Thyroid gland (tissue), 4 donors: Measurements from ENCODE around the gene TOMM7. TPM values are rescaled to one million over a fixed set of nuclear protein-coding genes. Genes with fewer than 3 reads are reported as not detected.
"Not testable (repeated sequence)": the region's sequence is repeated elsewhere in the genome, so short reads cannot be mapped to it uniquely, and the experiment has no call there.

ENCODE experiments used
- DNase-seq, 2 donors: peaks; one replicate each; pipeline ENCODE4 v3.0.0-alpha.2; 2019
- H3K27ac ChIP-seq, 3 donors: fragments of 200-600 bp; sonication (generic); 1 replicate in 2 of 3; 2 replicates in 1 of 3; pipeline ENCODE4 v1.5.1; 2016 to 2019; ENCODE audit warnings: mild to moderate bottlenecking in 1 of 3, moderate library complexity in 1 of 3
- H3K27me3 ChIP-seq: fragments of 200-600 bp; sonication (generic); one replicate; pipeline ENCODE4 v1.5.1; 2019
- H3K36me3 ChIP-seq, 2 donors: fragments of 200-600 bp; sonication (generic); one replicate each; pipeline ENCODE4 v1.5.1; 2016 to 2019
- H3K4me1 ChIP-seq, 2 donors: fragments of 200-600 bp; sonication (generic); one replicate each; pipeline ENCODE4 v1.5.1; 2017 to 2019
- H3K4me3 ChIP-seq, 3 donors: fragments of 200-600 bp; sonication (generic); replicated peaks in 1 of 3; 1 replicate in 2 of 3; 2 replicates in 1 of 3; pipeline ENCODE4 v1.5.1; 2016; ENCODE audit warnings: mild to moderate bottlenecking in 1 of 3
- H3K9me3 ChIP-seq: fragments of 200-600 bp; sonication (generic); one replicate; pipeline ENCODE4 v1.5.1; 2017
- CTCF ChIP-seq, 6 experiments: fragments of 200-600 bp in 3 of 6; fragments of 450-650 bp in 3 of 6; sonication (generic) in 3 of 6; IDR thresholded peaks; one replicate each; pipeline ENCODE4 v1.5.1; 2016 to 2019; ENCODE audit warnings: antibody characterized with exemption in 6 of 6, mild to moderate bottlenecking in 2 of 6, inconsistent platforms in 1 of 6, moderate library complexity in 1 of 6
- POLR2A ChIP-seq, 2 donors: fragments of 450-650 bp; IDR thresholded peaks; one replicate each; pipeline ENCODE4 v1.6.1; 2017; ENCODE audit warnings: antibody characterized with exemption in 2 of 2, mild to moderate bottlenecking in 2 of 2, moderate library complexity in 1 of 2
- WGBS, 2 donors: methylation state at CpG; one replicate each; pipeline ENCODE4 v1.1.5; 2017; 5-methylcytosine and 5-hydroxymethylcytosine counted together
- intact Hi-C: fragments of 100-400 bp; cut with DNase I; formaldehyde crosslinking; loops from one replicate; pipeline ENCODE4 v1.15.1; 2023
- total RNA-seq, 4 donors: library from RNA; depleted of rRNA; stranded (reverse); fragments of >200 nt; gene quantifications; one replicate each; pipeline ENCODE4 v1.2.3, GENCODE V29; 2016

The TOMM7 gene
- total RNA-seq, 4 donors from 2014 or later, result 94.8 to 312 (median 154) TPM

- H3K27ac ChIP-seq, result no peak overlapping the region
- H3K36me3 ChIP-seq, result no peaks in the 10 kb centered on the region
- TF ChIP-seq CTCF (IDR thresholded peaks at IDR 0.05), result no peak
- no peak for TF ChIP-seq POLR2A (IDR thresholded peaks at IDR 0.05)
- intact Hi-C loops, result no loop called here
- WGBS, 2 donors, result 70 to 72% methylated on average over 4 of the region's 4 CpGs
- H3K9me3 ChIP-seq, result no peaks in the 10 kb centered on the region
- no peak for DNase-seq
- H3K4me1 ChIP-seq, result no peaks in the 10 kb centered on the region
- H3K27me3 ChIP-seq, result no peaks in the 10 kb centered on the region
- no peak overlapping the region for H3K4me3 ChIP-seq
Observed at GRCh38 chr7:22791204-22792158, 31.2 kb downstream of the TOMM7 start.

- H3K27ac ChIP-seq, H3K27me3 ChIP-seq, H3K9me3 ChIP-seq, H3K4me3 ChIP-seq, DNase-seq, intact Hi-C loops, H3K4me1 ChIP-seq, H3K36me3 ChIP-seq: not testable (repeated sequence)
- WGBS, 2 donors, result 92% methylated on average over 13 of the region's 13 CpGs
Observed at GRCh38 chr7:22790640-22791039, 32.0 kb downstream of the TOMM7 start.

GRCh38 chr7:22787951-22788350 lies 34.7 kb downstream of the TOMM7 start:
- Histone ChIP-seq H3K27ac (no peak overlapping the region), H3K9me3 (no peaks in the 10 kb centered on the region), H3K27me3 (no peaks in the 10 kb centered on the region), H3K4me1 (no peaks in the 10 kb centered on the region), H3K36me3 (no peaks in the 10 kb centered on the region), H3K4me3 (no peak overlapping the region)
- intact Hi-C loops, result no loop called here
- no peak for DNase-seq
- TF ChIP-seq POLR2A (IDR thresholded peaks at IDR 0.05) (no peak), CTCF (IDR thresholded peaks at IDR 0.05) (no peak)

GRCh38 chr7:22786290-22786932 lies 36.2 kb downstream of the TOMM7 start:
- no peak overlapping the region for H3K4me3 ChIP-seq
- H3K9me3 ChIP-seq, result no peaks in the 10 kb centered on the region
- intact Hi-C loops, result no loop called here
- DNase-seq, result no peak
- WGBS, 2 donors, result 50 to 65% methylated on average over 3 of the region's 3 CpGs
- H3K27me3 ChIP-seq, result no peaks in the 10 kb centered on the region
- H3K4me1 ChIP-seq, result no peaks in the 10 kb centered on the region
- no peak overlapping the region for H3K27ac ChIP-seq
- no peaks in the 10 kb centered on the region for H3K36me3 ChIP-seq
- TF ChIP-seq CTCF (IDR thresholded peaks at IDR 0.05), result no peak
- TF ChIP-seq POLR2A (IDR thresholded peaks at IDR 0.05), result no peak

- Histone ChIP-seq H3K4me1 (no peaks in the 10 kb centered on the region), H3K27me3 (no peaks in the 10 kb centered on the region), H3K36me3 (no peaks in the 10 kb centered on the region), H3K27ac (no peak overlapping the region), H3K9me3 (no peaks in the 10 kb centered on the region), H3K4me3 (no peak overlapping the region)
- DNase-seq, result no peak
- 43 to 52% methylated on average over 1 of the region's 1 CpG for WGBS, 2 donors
- intact Hi-C loops, result loop anchor here (5.0 kb wide), 1 partner anchor 222 kb away; no protein-coding TSS in a partner anchor
- TF ChIP-seq CTCF (IDR thresholded peaks at IDR 0.05) (no peak), POLR2A (IDR thresholded peaks at IDR 0.05) (no peak)
Observed at GRCh38 chr7:22784346-22784745, 38.3 kb downstream of the TOMM7 start.
